Spinal cord (tissue), 10 donors: Measurements from ENCODE around the gene SH3RF3. TPM values are rescaled to one million over a fixed set of nuclear protein-coding genes. Genes with fewer than 3 reads are reported as not detected.

ENCODE experiments used
- DNase-seq, 6 donors: peaks; one replicate each; pipeline versions ENCODE4 v3.0.0 to v3.0.0-alpha.2; 2013 to 2015; ENCODE audit warnings: low spot score in 6 of 6, low read depth in 4 of 6
- H3K27ac ChIP-seq: one replicate; pipeline ENCODE4 v1.5.1; 2013; ENCODE audit warnings: low read depth, low read length, control low read depth
- H3K27me3 ChIP-seq: one replicate; pipeline ENCODE4 v1.6.1; 2013; ENCODE audit warnings: low read length; ENCODE audit not compliant: control insufficient read depth, insufficient read depth
- H3K36me3 ChIP-seq: one replicate; pipeline ENCODE4 v1.6.1; 2013; ENCODE audit warnings: low read length; ENCODE audit not compliant: control insufficient read depth, insufficient read depth
- H3K4me1 ChIP-seq: one replicate; pipeline ENCODE4 v1.6.1; 2013; ENCODE audit warnings: low read length; ENCODE audit not compliant: control insufficient read depth, insufficient read depth
- H3K4me3 ChIP-seq: one replicate; pipeline ENCODE4 v1.5.1; 2013; ENCODE audit warnings: low read depth, low read length, control low read depth
- H3K9me3 ChIP-seq: one replicate; pipeline ENCODE4 v1.6.1; 2013; ENCODE audit warnings: low read length; ENCODE audit not compliant: control insufficient read depth, insufficient read depth
- WGBS: methylation state at CpG from one replicate; pipeline ENCODE4 v1.1.5; 2013; ENCODE audit warnings: missing lambda C conversion rate; ENCODE audit not compliant: insufficient coverage; 5-methylcytosine and 5-hydroxymethylcytosine counted together
- polyA plus RNA-seq, 2 donors: library from polyadenylated mRNA; unstranded; fragments of 120-200 nt; gene quantifications; one replicate each; pipeline ENCODE4 v1.2.1, GENCODE V29; 2013; ENCODE audit not compliant: insufficient read length in 2 of 2
- total RNA-seq, 2 donors: library from RNA; depleted of rRNA in 1 of 2; stranded (reverse); fragments of 120-200 nt in 1 of 2; fragments of >200 nt in 1 of 2; gene quantifications; one replicate each; pipeline versions ENCODE4 v1.2.3 to v1.2.4, GENCODE V29; 2013 to 2014
- donor health status: healthy.

SH3RF3 gene
- total and polyA plus RNA-seq, 4 donors = 4.8 to 11.8 (median 7.8) TPM

GRCh38 chr2:109371481-109372170 is 242.6 kb downstream of the SH3RF3 start:
- Histone ChIP-seq H3K27ac (no peak overlapping the region), H3K27me3 (peaks cover 2% of the 10 kb centered on the region), H3K4me1 (no peaks in the 10 kb centered on the region), H3K9me3 (no peaks in the 10 kb centered on the region), H3K4me3 (no peak overlapping the region), H3K36me3 (peaks cover 19% of the 10 kb centered on the region)
- 88% methylated on average over 12 of the region's 18 CpGs for WGBS
- no peak for DNase-seq

GRCh38 chr2:109372171-109372568 is 243.2 kb downstream of the SH3RF3 start:
- 100% methylated on average over 3 of the region's 4 CpGs for WGBS
- DNase-seq = no peak
- Histone ChIP-seq H3K36me3 (peaks cover 19% of the 10 kb centered on the region), H3K4me1 (no peaks in the 10 kb centered on the region), H3K4me3 (no peak overlapping the region), H3K27me3 (peaks cover 6% of the 10 kb centered on the region), H3K27ac (no peak overlapping the region), H3K9me3 (no peaks in the 10 kb centered on the region)

GRCh38 chr2:109372614-109373013 is 243.6 kb downstream of the SH3RF3 start:
- Histone ChIP-seq H3K9me3 (no peaks in the 10 kb centered on the region), H3K27me3 (peaks cover 6% of the 10 kb centered on the region), H3K4me1 (no peaks in the 10 kb centered on the region), H3K4me3 (no peak overlapping the region), H3K36me3 (peaks cover 19% of the 10 kb centered on the region), H3K27ac (no peak overlapping the region)
- no peak for DNase-seq
- WGBS = 92% methylated on average over 3 of the region's 7 CpGs

GRCh38 chr2:109373791-109374547 is 245.0 kb downstream of the SH3RF3 start:
- peaks cover 6% of the 10 kb centered on the region for H3K27me3 ChIP-seq
- no peak overlapping the region for H3K27ac ChIP-seq
- 97% methylated on average over 10 of the region's 10 CpGs for WGBS
- H3K4me3 ChIP-seq = no peak overlapping the region
- no peak for DNase-seq
- H3K36me3 ChIP-seq = peaks cover 19% of the 10 kb centered on the region
- no peaks in the 10 kb centered on the region for H3K4me1 ChIP-seq
- H3K9me3 ChIP-seq = no peaks in the 10 kb centered on the region

- H3K36me3 ChIP-seq = peaks cover 19% of the 10 kb centered on the region
- no peaks in the 10 kb centered on the region for H3K9me3 ChIP-seq
- no peaks in the 10 kb centered on the region for H3K4me1 ChIP-seq
- DNase-seq = no peak
- peaks cover 6% of the 10 kb centered on the region for H3K27me3 ChIP-seq
- no peak overlapping the region for H3K27ac ChIP-seq
- 93% methylated on average over 16 of the region's 16 CpGs for WGBS
- H3K4me3 ChIP-seq = no peak overlapping the region
Measured at GRCh38 chr2:109374548-109375130, 245.6 kb downstream of the SH3RF3 start.

- Histone ChIP-seq H3K4me1 (no peaks in the 10 kb centered on the region), H3K4me3 (no peak overlapping the region), H3K36me3 (peaks cover 19% of the 10 kb centered on the region), H3K9me3 (no peaks in the 10 kb centered on the region), H3K27me3 (peaks cover 6% of the 10 kb centered on the region), H3K27ac (no peak overlapping the region)
- WGBS = 93% methylated on average over 9 of the region's 12 CpGs
- DNase-seq = no peak
Measured at GRCh38 chr2:109375131-109375561, 246.1 kb downstream of the SH3RF3 start.

GRCh38 chr2:109375656-109376055 is 246.7 kb downstream of the SH3RF3 start:
- Histone ChIP-seq H3K27ac (no peak overlapping the region), H3K4me3 (no peak overlapping the region), H3K27me3 (peaks cover 6% of the 10 kb centered on the region), H3K9me3 (no peaks in the 10 kb centered on the region), H3K36me3 (peaks cover 19% of the 10 kb centered on the region), H3K4me1 (no peaks in the 10 kb centered on the region)
- 95% methylated on average over 7 of the region's 7 CpGs for WGBS
- no peak for DNase-seq

- Histone ChIP-seq H3K27me3 (peaks cover 6% of the 10 kb centered on the region), H3K4me3 (no peak overlapping the region), H3K4me1 (no peaks in the 10 kb centered on the region), H3K36me3 (peaks cover 19% of the 10 kb centered on the region), H3K27ac (no peak overlapping the region), H3K9me3 (no peaks in the 10 kb centered on the region)
- 74% methylated on average over 7 of the region's 7 CpGs for whole genome bisulfite sequencing
- DNase-seq = no peak
Measured at GRCh38 chr2:109376115-109376514, 247.1 kb downstream of the SH3RF3 start.

GRCh38 chr2:109376796-109377495 is 247.9 kb downstream of the SH3RF3 start:
- Histone ChIP-seq H3K4me1 (no peaks in the 10 kb centered on the region), H3K9me3 (no peaks in the 10 kb centered on the region), H3K36me3 (peaks cover 16% of the 10 kb centered on the region), H3K27ac (no peak overlapping the region), H3K27me3 (peaks cover 6% of the 10 kb centered on the region), H3K4me3 (no peak overlapping the region)
- WGBS = 88% methylated on average over 12 of the region's 13 CpGs
- DNase-seq = no peak
